Renal cortical epithelial cell (primary cell): ENCODE data around the gene IL1R2. TPM values are rescaled to one million over a fixed set of nuclear protein-coding genes. Genes with fewer than 3 reads are reported as not detected.

ENCODE experiments used
- total RNA-seq: library from RNA; depleted of rRNA; stranded (reverse); fragments of >200 nt; gene quantifications from 2 replicates; pipeline ENCODE4 v1.2.3, GENCODE V29; 2014

The IL1R2 gene
- total RNA-seq, 1 donor from 2014 or later: 0.89 TPM

Other genes starting within 250 kb of the IL1R2 start
- 21.5 and 62.7 TPM in 2 replicates for gene IL1R1, start 150.8 kb downstream of the IL1R2 start, total RNA-seq
- 3.3 and 4.6 TPM in 2 replicates for gene IL1RL2, start 195.1 kb downstream of the IL1R2 start, total RNA-seq